Activated CD4-positive, alpha-beta T cell treated with anti-CD3 and anti-CD28 coated beads for 1 hour (primary cell): ENCODE measurements around the gene AMMECR1.
A peak's percentile ranks its signal among the peaks of the same experiment; 100 is the strongest.
"Not testable (repeated sequence)": the region's sequence is repeated elsewhere in the genome, so short reads cannot be mapped to it uniquely, and the experiment has no call there.

Experiments
- DNase-seq: peaks from one replicate; pipeline ENCODE4 v3.0.0-alpha.2; 2020

The AMMECR1 gene

DNA sequence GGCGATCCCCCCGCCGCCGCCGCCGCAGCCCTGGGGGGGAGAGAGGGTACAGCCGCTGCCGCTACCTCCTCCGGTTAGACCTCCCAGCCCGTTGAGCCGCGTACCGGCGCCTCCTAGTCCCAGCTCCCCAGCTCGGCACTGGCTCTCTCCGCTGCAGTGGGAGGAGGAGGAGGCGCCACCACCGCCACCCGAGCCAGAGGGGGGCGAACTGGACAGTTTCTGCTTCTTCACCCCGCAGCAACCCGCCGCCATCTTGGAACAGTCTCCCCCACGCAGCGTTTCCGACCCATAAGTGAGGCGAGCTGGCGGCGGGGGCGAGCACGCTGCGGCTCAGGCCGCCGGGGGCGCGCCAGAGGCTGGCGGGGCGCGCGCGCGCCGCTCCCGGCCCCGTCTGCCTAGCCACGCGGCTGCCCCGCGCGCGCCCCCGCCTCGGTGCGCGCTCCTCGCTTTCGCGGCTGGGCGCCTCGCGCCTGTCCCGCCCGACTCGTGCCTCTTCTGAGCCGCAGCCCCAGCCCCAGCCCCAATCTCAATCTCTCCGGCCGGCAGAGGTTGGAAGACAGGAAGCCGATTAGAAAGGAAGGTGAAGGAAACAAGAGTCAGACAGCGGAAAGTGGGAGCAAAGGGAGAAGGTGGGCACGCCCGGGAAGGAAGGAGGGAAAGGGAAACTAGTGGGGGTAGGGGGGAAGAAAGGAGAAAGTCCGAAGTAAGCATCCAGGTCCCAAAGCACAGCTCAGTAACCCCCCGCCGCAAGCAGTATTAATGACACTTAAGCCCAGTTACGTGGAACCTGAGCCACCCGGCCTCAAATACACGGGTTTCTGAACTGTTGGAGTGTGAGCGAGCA lies at the start of gene AMMECR1:
Gene AMMECR1, minus strand, starts transcription at position 266 of the 844 bp plus-strand sequence. Its CDS starts 14 bp downstream, at position 252.
- peak; percentile 66 for DNase-seq

- DNase-seq, result no peak
Measured at GRCh38 chrX:110363244-110363643, 45.4 kb upstream of the AMMECR1 start.

DNA sequence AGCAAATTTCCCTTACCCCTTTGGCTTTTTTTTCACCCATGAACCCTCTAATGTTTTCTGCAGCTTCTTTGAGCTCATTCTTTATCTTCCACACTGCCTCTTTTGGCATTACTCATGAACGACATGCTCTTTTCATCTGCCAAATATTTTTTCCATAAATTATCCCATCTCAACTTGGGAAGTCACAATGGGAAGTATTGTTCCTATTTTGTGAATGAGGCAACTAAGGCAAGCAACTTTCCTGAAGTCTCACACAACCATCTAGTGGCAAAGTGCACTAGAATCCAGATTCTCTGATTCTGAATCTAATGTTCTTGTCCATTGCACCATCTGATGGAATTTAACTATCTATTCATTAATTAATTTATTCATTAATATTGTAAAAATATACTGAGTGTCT lies 41.4 kb upstream of the AMMECR1 start:
- no peak for DNase-seq

DNA sequence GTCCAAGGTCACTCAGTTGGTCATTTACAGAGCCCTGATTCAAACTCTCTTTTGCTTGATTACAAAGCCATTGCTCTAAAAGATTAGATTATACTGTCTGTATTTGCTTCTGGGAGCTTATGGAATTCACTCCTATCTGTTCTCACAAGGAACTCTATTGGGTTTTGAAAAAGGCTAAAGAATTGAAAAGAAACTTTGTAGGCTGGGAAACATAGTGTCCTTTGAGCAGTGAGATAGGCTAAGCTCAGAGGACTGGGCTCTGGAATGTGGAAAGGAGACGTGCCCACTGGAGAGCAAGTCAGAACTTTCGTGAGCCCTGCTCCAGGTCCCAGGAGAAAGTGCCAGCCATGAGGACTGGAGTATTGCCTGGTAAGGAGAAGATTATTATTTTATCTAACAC lies 40.7 kb upstream of the AMMECR1 start, which contains the start of gene RTL9:
Gene RTL9, plus strand, starts transcription at position 301 of the 400 bp plus-strand sequence. CDS start 91,770 bp downstream, outside the sequence.
- DNase-seq, result no peak

- DNase-seq, result no peak
Measured at GRCh38 chrX:110346681-110347080, 28.8 kb upstream of the AMMECR1 start.

DNA sequence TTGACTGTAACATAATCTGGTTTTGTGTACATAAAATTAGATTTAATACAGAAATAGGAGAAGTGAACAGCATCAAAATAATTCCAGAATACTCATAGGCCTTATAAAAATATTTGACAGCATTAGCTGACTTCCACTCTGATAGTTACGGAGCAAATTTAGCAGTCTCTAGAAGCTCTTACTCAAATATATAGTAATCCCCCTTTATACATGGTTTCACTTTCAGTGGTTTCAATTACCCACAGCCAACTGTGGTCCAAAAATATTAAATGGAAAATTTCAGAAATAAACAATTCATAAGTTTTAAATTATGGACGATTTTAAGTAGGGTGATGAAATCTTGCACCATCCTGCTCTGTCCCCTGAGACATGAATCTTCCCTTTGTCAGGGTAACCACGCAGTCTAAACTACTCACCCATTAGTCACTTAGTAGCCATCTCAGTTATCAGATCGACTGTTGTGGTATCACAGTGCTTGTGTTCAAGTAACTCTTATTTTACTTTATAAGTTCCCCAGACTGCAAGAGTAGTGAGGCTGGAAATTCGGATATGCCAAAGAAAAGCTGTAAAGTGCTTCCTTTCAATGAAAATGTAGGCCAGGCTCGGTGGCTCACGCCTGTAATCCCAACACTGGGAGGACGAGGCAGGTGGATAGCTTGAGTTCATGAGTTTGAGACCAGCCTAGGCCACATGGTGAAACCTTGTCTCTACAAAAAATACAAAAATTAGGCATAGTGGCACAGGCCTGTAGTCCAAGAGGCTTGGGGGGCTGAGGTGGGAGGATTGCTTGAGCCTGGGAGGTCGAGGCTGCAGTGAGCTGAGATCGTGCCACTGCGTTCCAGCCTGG lies 23.5 kb upstream of the AMMECR1 start:
- no peak for DNase-seq

DNA sequence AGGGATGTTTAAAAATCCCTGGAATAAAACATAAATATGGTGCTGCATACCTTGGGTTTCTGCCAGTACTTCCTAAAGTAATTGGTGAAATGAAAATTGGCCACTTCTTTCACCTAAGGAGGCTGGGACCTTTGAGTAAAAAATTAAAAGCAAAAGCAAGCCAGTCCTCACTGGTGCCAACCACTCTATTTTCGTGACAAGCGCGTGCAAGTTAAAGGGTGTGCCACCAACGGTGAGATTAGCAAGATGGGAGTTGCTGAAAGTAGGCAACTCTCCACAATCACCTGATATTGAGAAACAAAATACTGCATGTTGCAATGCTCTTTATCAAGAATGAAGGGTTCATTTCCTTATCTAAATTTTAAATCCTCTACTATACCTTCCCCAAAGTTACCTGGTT lies 21.1 kb upstream of the AMMECR1 start:
- no peak for DNase-seq

DNA sequence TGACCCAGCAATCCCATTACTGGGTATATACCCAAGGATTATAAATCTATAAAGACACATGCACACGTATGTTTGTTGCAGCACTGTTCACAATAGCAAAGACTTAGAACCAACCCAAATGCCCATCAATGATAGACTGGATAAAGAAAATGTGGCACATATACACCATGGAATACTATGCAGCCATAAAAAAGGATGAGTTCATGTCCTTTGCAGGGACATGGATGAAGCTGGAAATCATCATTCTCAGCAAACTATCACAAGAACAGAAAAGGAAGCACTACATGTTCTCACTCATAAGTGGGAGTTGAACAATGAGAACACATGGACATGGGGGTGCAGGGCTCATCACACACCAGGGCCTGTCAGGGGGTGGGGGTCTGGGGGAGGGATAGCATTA lies 15.6 kb upstream of the AMMECR1 start:
- DNase-seq, result not testable (repeated sequence)

DNA sequence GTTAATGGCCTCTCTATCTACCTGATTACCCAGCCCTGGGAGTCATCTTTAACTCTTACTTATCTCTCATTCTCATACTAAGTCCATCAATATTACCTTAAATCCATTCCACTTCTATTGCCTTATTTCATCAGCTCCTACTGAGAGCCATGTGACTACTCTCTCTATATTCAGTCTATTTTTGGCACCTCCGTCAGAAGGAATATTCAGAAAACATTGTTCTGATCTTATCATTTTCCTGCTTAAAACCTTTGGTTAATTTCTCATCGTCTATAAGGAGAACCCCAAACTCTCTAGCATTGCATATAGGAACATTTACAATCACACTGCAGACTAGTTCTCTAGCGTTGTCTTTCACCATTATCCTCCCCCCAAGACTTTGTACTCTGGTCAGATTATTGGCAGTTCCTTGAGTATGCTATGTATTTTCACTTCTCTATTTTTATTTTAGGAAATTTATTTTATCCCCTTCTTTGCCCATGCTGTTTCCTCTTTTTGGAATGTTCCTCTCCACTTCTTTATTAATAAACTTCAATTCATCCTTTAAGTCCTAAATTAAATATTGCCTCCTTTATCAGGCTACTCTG lies 13.7 kb upstream of the AMMECR1 start:
- no peak for DNase-seq

GRCh38 chrX:110328613-110329012 lies 10.7 kb upstream of the AMMECR1 start:
- DNase-seq, result not testable (repeated sequence)

DNA sequence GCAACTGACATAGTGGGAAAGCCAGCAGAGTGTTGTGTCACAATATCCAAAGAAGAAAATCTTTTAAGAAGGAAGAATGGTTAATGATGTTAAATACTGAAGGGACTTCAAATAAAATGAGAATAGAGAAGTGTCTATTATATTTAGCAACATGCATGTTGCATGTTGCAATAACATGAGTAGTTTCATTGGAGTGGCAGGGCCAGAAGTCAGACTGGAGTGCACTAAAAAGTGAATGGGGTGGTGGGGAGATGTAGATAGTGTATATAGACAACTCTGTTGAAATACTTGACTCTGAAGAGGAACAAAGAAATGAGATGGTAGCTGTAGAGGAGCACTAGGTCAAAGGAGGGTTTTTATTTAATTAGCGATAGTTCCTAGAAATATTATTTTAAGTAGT lies 9.5 kb upstream of the AMMECR1 start:
- DNase-seq, result no peak

DNA sequence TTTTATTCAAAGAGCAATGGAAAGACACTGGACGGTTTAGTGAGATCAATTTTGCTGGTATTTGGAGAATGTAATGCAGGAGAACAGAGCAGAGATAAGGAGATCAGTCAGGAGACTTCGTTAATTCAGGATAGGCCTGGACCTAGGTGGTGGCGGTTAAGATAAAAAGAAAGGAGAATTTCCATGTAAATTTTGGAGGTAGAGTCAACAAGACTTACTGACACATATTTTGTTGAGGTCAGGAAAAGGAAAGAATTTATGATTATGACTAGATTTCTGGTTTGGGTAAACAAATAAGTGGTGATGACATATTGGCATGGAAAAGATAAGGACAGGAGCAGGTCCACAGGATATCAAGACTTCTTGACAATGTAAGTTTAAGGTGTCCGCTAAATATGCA lies 8.8 kb upstream of the AMMECR1 start:
- DNase-seq, result no peak

DNA sequence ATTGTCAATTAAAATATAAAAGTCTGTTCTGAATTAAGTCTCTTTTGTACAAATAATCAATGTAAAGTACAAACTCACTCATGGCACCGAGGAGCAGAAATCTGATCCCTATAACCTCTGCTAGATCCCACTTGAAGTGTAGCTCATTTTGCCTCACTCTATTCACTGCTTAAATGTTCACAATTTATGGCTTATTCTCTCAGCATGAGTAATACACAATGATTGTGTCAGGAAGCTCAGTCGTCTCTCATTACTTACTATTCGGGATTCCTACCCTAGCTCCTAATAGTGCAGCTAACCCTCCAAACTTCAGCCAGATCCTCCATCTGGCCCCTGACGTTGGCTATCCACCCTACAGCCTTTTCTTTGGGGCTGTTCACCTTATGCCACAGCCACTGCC lies 4.7 kb upstream of the AMMECR1 start:
- no peak for DNase-seq

GRCh38 chrX:110321670-110322069 lies 3.8 kb upstream of the AMMECR1 start:
- DNase-seq, result no peak

DNA sequence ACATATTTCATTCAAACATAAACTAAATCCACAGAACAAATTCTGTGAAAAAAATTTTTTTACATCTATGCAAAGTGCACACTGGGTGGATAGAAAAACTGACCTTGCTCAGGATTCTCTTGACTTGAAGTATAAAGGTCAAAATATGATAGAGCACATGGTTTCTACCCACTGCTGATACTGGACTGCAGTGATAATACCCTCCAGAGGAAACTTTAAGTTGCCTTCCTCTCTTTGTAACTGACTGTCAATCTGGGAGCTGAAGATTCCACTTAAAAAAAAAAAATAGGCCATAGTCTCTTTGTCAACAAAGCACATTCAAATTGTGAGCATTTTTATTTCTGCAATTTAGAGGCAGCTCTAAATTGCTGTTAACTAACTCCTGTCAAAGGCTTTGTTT lies 3.2 kb upstream of the AMMECR1 start:
- DNase-seq, result no peak

GRCh38 chrX:110320381-110320987 lies 2.6 kb upstream of the AMMECR1 start:
- DNase-seq, result no peak

GRCh38 chrX:110318664-110318968 lies 731 bp upstream of the AMMECR1 start:
- no peak for DNase-seq

DNA sequence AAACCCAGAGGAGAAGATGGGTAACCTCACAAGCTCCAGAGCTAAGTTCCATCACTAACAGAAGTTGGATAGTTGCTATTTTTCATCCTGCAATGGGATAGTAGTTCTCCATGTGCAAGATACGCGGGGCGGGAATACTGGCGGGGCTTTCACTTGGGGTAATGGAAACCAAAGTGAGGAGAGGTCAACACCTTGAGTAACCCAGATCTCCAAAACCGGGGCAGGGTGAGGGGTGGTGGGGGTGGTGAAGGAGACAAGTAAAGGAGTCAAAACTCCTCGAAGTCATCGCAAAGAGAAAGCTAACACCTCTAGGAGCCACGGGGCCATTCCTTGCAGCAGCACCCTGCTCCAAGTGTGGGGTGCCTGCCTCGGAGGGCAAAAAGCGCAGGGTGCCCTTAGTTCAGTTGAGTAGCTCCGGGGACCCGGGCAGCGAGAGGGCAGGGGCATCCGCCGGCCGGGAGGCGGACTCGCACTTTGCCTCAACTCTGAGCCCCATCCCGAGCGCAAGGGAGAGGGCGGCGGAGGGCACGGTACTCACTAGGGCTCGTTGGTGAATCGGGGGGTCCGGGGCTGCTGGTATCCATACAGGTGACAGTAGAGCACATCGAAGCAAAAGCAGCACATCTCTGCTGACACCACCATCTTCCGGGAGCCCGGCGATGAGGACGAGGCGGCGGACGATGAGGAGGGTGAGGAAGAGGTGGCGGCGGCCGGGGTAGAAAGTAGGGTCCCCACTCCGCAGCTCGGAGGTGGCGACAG lies 645 bp downstream of the AMMECR1 start:
- DNase-seq, result peak; percentile 8

DNA sequence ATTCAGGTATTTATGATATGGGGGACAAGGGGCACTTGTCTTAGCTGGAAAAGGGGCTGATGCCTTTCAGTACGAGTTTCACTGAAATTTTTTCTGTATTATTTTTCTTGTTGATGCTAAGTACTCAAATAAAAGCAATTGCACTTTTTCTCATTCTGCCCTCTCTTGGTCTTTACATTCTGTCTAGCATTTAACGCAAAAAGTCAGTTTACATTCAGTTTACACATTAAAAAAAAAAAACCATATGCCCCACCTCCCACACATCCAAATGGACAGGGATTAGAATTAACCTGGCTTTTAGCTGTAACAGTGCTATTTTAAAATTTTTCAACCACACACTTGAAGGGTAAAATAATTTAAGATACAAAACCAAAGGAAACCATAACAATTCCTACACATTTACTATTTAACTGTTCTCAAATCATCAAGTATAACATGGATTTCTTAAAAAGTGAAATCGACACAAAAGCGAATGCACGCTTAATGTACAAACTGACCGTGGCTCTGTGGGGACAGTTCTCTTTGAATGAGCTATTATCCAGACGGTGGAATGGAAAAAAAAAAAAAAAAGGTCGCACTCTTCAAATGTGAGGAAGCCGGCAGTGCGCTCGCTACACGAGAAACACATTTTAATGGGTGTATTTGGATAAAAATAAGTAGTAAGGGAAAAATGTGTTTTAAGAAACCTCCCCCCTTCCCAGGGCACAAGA lies 1.4 kb downstream of the AMMECR1 start:
- DNase-seq, result no peak

GRCh38 chrX:110315551-110315950 lies 2.3 kb downstream of the AMMECR1 start:
- DNase-seq, result no peak

- no peak for DNase-seq
Measured at GRCh38 chrX:110311437-110312230, 6.3 kb downstream of the AMMECR1 start.
